Cardiac muscle cell (in vitro differentiated cells and primary cell): ENCODE results near the gene PSMB4. TPM values are rescaled to one million over a fixed set of nuclear protein-coding genes. Genes with fewer than 3 reads are reported as not detected.

Experiments used
- DNase-seq, 2 donors: peaks; one replicate each; pipeline versions ENCODE4 v3.0.0 to v3.0.0-alpha.2; 2010 to 2017; ENCODE audit warnings: low read depth in 1 of 2, low spot score in 1 of 2
- H3K27ac ChIP-seq: fragments of 200-600 bp; sonication (generic); 2 replicates; pipeline ENCODE4 v1.5.1; 2016
- H3K27me3 ChIP-seq: fragments of 200-600 bp; sonication (generic); 2 replicates; pipeline ENCODE4 v1.6.0; 2016; ENCODE audit warnings: control low read depth
- H3K36me3 ChIP-seq: fragments of 200-600 bp; sonication (generic); 2 replicates; pipeline ENCODE4 v1.5.1; 2016; ENCODE audit warnings: control low read depth
- H3K4me1 ChIP-seq: fragments of 200-600 bp; sonication (generic); 2 replicates; pipeline ENCODE4 v1.8.1; 2017; ENCODE audit warnings: low read depth, mild to moderate bottlenecking, mixed run types
- H3K4me3 ChIP-seq: fragments of 200-600 bp; sonication (generic); 2 replicates; pipeline ENCODE4 v1.5.1; 2016; ENCODE audit warnings: mild to moderate bottlenecking
- H3K9me3 ChIP-seq: fragments of 200-600 bp; sonication (generic); 2 replicates; pipeline ENCODE4 v1.5.1; 2017; ENCODE audit warnings: low read depth, mild to moderate bottlenecking, control low read depth
- polyA plus RNA-seq: library from polyadenylated mRNA; unstranded; fragments of >200 nt; fragmentation: Nextera tagmentation; extraction: Ambion mirVana; gene quantifications from 2 replicates; pipeline ENCODE4 v1.2.1, GENCODE V29; 2016
- total RNA-seq: library from RNA; depleted of rRNA; stranded (reverse); fragments of >200 nt; gene quantifications from 2 replicates; pipeline ENCODE4 v1.2.3, GENCODE V29; 2016
- TF ChIP-seq, protein P1 (sequence below): IDR thresholded peaks from 2 replicates; pipeline ENCODE4 v1.5.1; 2012; ENCODE audit warnings: low read depth, mild to moderate bottlenecking, low read length

The PSMB4 gene
- total and polyA plus RNA-seq, 2 experiments from 2014 or later, result 104 to 220 TPM

DNA sequence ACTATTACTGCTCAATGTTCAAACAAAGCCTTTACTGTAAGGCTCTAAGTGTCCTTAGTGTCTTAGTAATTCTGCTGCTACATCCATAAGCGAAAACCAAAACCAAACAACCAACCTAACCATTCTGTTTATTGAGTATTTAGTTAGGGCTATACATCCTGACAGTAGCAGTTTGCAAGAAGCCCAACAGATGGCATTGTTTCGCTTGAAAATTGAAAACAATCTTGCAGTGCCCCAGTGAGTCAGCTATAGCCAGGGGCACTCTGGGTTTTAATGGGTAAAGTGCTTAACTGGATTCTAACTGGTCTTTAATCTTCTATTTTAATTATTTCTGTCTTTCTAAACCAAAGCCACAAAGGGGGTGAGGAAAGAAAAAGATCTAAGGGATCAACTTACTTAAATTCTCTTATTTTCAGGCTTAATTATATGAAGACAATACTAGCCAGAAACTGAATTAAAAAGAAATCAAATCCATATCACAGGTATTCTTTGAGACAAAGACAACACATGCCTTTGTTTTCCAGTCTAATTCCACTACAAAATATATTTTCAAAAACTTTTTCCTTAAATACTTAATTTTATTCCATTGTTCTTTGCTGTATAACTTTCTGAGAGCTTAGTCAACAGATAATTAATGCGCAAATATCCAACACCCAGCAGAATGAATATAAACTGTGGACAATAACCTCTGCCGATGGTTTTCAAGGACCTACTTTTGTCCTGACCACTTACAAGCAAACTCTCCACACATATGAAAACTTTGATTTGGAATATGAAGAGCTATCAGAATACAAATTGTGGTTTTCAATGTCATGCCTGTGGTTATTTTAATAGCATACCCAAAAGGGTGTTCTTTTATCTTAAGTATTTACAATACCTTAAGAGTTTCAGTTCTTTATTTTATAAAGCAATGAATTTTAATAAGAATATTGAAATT lies 44.7 kb downstream of the PSMB4 start:
- Histone ChIP-seq H3K4me3 (no peak overlapping the region), H3K9me3 (no peaks in the 10 kb centered on the region), H3K27me3 (no peaks in the 10 kb centered on the region), H3K27ac (peak overlapping the region; percentile 37), H3K4me1 (no peaks in the 10 kb centered on the region), H3K36me3 (peaks cover 10% of the 10 kb centered on the region)
- TF ChIP-seq, protein P1, sequence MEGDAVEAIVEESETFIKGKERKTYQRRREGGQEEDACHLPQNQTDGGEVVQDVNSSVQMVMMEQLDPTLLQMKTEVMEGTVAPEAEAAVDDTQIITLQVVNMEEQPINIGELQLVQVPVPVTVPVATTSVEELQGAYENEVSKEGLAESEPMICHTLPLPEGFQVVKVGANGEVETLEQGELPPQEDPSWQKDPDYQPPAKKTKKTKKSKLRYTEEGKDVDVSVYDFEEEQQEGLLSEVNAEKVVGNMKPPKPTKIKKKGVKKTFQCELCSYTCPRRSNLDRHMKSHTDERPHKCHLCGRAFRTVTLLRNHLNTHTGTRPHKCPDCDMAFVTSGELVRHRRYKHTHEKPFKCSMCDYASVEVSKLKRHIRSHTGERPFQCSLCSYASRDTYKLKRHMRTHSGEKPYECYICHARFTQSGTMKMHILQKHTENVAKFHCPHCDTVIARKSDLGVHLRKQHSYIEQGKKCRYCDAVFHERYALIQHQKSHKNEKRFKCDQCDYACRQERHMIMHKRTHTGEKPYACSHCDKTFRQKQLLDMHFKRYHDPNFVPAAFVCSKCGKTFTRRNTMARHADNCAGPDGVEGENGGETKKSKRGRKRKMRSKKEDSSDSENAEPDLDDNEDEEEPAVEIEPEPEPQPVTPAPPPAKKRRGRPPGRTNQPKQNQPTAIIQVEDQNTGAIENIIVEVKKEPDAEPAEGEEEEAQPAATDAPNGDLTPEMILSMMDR, result peak; percentile 75
- DNase-seq, result peak; percentile 78 to 85

DNA sequence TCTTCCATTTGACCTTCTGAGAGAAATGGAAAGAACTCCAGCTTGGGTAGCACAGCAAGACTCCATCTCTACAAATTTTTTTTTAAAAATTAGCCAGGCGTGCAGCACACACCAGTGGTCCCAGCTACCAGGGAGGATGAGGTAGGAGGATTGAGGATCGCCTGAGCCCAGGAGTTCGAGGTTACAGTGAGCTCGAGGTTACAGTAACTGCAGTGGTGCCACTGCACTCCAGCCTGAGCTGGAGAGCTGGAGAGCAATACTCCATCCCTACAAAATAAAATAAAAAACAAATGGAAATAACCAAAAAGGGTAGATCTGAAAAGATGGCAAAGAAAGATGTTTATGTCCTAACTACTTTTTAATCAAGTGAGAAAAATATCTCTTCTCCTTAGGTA lies 45.4 kb downstream of the PSMB4 start:
- no peak for DNase-seq
- peaks cover 4% of the 10 kb centered on the region for H3K36me3 ChIP-seq
- TF ChIP-seq, protein P1, result no peak
- H3K27me3 ChIP-seq, result no peaks in the 10 kb centered on the region
- H3K4me3 ChIP-seq, result no peak overlapping the region
- H3K4me1 ChIP-seq, result no peaks in the 10 kb centered on the region
- H3K27ac ChIP-seq, result peak overlapping the region; percentile 37
- no peaks in the 10 kb centered on the region for H3K9me3 ChIP-seq

DNA sequence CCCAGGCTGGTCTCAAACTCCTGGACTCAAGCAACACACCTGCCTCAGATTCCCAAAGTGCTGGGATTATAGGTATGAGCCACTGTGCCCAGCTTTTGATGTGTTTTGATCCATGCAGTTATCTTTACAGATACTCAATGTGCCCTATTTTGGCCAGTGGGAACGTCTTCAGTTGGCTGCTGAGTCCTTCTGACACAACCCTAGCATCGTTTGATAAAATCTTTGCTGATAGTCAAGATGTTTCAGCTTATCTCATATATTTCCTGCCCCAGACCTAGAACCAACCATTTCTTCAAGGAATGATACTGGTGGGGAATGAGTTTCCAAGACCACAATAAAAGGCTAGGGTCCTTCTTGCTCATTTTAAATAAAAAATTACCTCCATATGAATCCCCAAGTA lies 48.3 kb downstream of the PSMB4 start:
- no peaks in the 10 kb centered on the region for H3K27me3 ChIP-seq
- H3K4me3 ChIP-seq, result no peak overlapping the region
- no peaks in the 10 kb centered on the region for H3K36me3 ChIP-seq
- no peak for DNase-seq
- H3K4me1 ChIP-seq, result no peaks in the 10 kb centered on the region
- no peak overlapping the region for H3K27ac ChIP-seq
- no peaks in the 10 kb centered on the region for H3K9me3 ChIP-seq
- TF ChIP-seq, protein P1, result no peak

Other genes starting within 250 kb of the PSMB4 start
- gene TNFAIP8L2, start 242.9 kb upstream of the PSMB4 start, total RNA-seq, result 0.45 TPM in 1 of 2 replicates, not detected in the other
- 0.20 and 0.39 TPM in 2 replicates for gene TNFAIP8L2, start 242.9 kb upstream of the PSMB4 start, polyA plus RNA-seq
- 19.7 and 26.7 TPM in 2 replicates for gene LYSMD1, start 233.7 kb upstream of the PSMB4 start, total RNA-seq
- 4.9 and 8.0 TPM in 2 replicates for gene LYSMD1, start 233.7 kb upstream of the PSMB4 start, polyA plus RNA-seq
- gene SCNM1, start 233.4 kb upstream of the PSMB4 start, total RNA-seq, result 30.8 and 50.9 TPM in 2 replicates
- 66.5 and 80.7 TPM in 2 replicates for gene SCNM1, start 233.4 kb upstream of the PSMB4 start, polyA plus RNA-seq
- 0.48 TPM in 1 of 2 replicates, not detected in the other for gene TMOD4, start 223.6 kb upstream of the PSMB4 start, total RNA-seq
- 0.44 TPM in 1 of 2 replicates, not detected in the other for gene TMOD4, start 223.6 kb upstream of the PSMB4 start, polyA plus RNA-seq
- gene VPS72, start 209.4 kb upstream of the PSMB4 start, total RNA-seq, result 47.5 and 60.0 TPM in 2 replicates
- gene VPS72, start 209.4 kb upstream of the PSMB4 start, polyA plus RNA-seq, result 64.7 and 82.7 TPM in 2 replicates
- 36.4 and 91.3 TPM in 2 replicates for gene PIP5K1A, start 201.0 kb upstream of the PSMB4 start, total RNA-seq
- 21.6 and 28.8 TPM in 2 replicates for gene PIP5K1A, start 201.0 kb upstream of the PSMB4 start, polyA plus RNA-seq
- gene PSMD4, start 144.8 kb upstream of the PSMB4 start, total RNA-seq, result 140 and 199 TPM in 2 replicates
- gene PSMD4, start 144.8 kb upstream of the PSMB4 start, polyA plus RNA-seq, result 246 and 277 TPM in 2 replicates
- gene ZNF687, start 117.3 kb upstream of the PSMB4 start, total RNA-seq, result 31.9 and 48.5 TPM in 2 replicates
- 3.6 and 5.4 TPM in 2 replicates for gene ZNF687, start 117.3 kb upstream of the PSMB4 start, polyA plus RNA-seq
- 35.7 and 53.5 TPM in 2 replicates for gene PI4KB, start 72.2 kb upstream of the PSMB4 start, total RNA-seq
- gene PI4KB, start 72.2 kb upstream of the PSMB4 start, polyA plus RNA-seq, result 46.0 and 62.6 TPM in 2 replicates
- 67.8 and 87.2 TPM in 2 replicates for gene RFX5, start 52.3 kb upstream of the PSMB4 start, total RNA-seq
- 51.3 and 52.4 TPM in 2 replicates for gene RFX5, start 52.3 kb upstream of the PSMB4 start, polyA plus RNA-seq
- 47.1 and 73.5 TPM in 2 replicates for gene SELENBP1, start 26.9 kb upstream of the PSMB4 start, total RNA-seq
- 43.6 and 69.0 TPM in 2 replicates for gene SELENBP1, start 26.9 kb upstream of the PSMB4 start, polyA plus RNA-seq
- 29.0 and 48.6 TPM in 2 replicates for gene POGZ, start 59.9 kb downstream of the PSMB4 start, total RNA-seq
- 30.8 and 35.1 TPM in 2 replicates for gene POGZ, start 59.9 kb downstream of the PSMB4 start, polyA plus RNA-seq
- gene CGN, start 111.8 kb downstream of the PSMB4 start, total RNA-seq, result 4.3 and 4.9 TPM in 2 replicates
- gene CGN, start 111.8 kb downstream of the PSMB4 start, polyA plus RNA-seq, result 1.2 and 2.0 TPM in 2 replicates
- gene TUFT1, start 140.7 kb downstream of the PSMB4 start, total RNA-seq, result 7.0 TPM in 2 replicates
- gene TUFT1, start 140.7 kb downstream of the PSMB4 start, polyA plus RNA-seq, result 7.7 and 9.0 TPM in 2 replicates
- gene SNX27, start 212.5 kb downstream of the PSMB4 start, total RNA-seq, result 24.5 and 34.5 TPM in 2 replicates
- 24.4 and 27.6 TPM in 2 replicates for gene SNX27, start 212.5 kb downstream of the PSMB4 start, polyA plus RNA-seq